ENCODE results near the gene WWOX. TPM values are rescaled to one million over a fixed set of nuclear protein-coding genes. Genes with fewer than 3 reads are reported as not detected.

The WWOX gene
- total and polyA plus RNA-seq, 2 of the 13 experiments (the other 11 are each of a cell fraction or from before 2014, with no cell fraction given), result 9.1 to 37.4 TPM

DNA sequence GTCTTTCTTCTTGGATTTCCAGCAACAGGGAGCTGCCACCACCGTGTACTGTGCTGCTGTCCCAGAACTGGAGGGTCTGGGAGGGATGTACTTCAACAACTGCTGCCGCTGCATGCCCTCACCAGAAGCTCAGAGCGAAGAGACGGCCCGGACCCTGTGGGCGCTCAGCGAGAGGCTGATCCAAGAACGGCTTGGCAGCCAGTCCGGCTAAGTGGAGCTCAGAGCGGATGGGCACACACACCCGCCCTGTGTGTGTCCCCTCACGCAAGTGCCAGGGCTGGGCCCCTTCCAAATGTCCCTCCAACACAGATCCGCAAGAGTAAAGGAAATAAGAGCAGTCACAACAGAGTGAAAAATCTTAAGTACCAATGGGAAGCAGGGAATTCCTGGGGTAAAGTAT is 1112.1 kb downstream of the WWOX start:
- intact Hi-C loops (cut with micrococcal nuclease; ENCODE audit: unreplicated experiment) (no loop called here), in situ Hi-C loops (cut with HindIII; ENCODE audit: extremely low pct_ligation_motif_present, low pct_unique_long_range_greater_than_20kb) (no loop called here)
- no peak for FAIRE-seq
- no TSS peak for BruUV-seq (replicated peaks)
- no peaks in the 10 kb centered on the region for H3K4me1 ChIP-seq (ENCODE audit: insufficient read depth, low read length)
- H3K9ac ChIP-seq (ENCODE audit: insufficient read depth, low read depth, low read length), result no peak overlapping the region
- no peak overlapping the region for H2AFZ ChIP-seq (ENCODE audit: low read length)
- no peaks in the 10 kb centered on the region for H4K20me1 ChIP-seq (ENCODE audit: insufficient read depth, low read length)
- no peak for ATAC-seq
- POLR2A ChIA-PET, result no interaction called here
- H3K79me2 ChIP-seq (ENCODE audit: insufficient read depth, low read length), result no peaks in the 10 kb centered on the region
- H3K9me3 ChIP-seq (ENCODE audit: low read length), result no peaks in the 10 kb centered on the region
- CTCF ChIA-PET (ENCODE audit: low intra/inter-chr PET ratio, low total read pairs), result no interaction called here
- no peak overlapping the region for H3K4me3 ChIP-seq (replicated peaks in 1 of 3; ENCODE audit: insufficient read depth in 1 of 3, low read depth in 2 of 3, low read length in 3 of 3)
- H3K27ac ChIP-seq (ENCODE audit: extremely low read length, insufficient read depth, low read length), result no peak overlapping the region
- no peak for DNase-seq (ENCODE audit: low spot score)
- 81% methylated on average over 13 of the region's 13 CpGs for WGBS (ENCODE audit: low lambda C conversion rate)
- H3K4me2 ChIP-seq (ENCODE audit: low read depth, low read length), result no peak overlapping the region
- no peak for TF ChIP-seq TEAD2 (CRISPR knock-in tag; IDR thresholded peaks at IDR 0.05)
- H3K36me3 ChIP-seq (replicated peaks in 1 of 2; ENCODE audit: control insufficient read depth in 1 of 2, insufficient read depth in 2 of 2, low read length in 2 of 2), result no peaks in the 10 kb centered on the region
- H3K27me3 ChIP-seq (ENCODE audit: control insufficient read depth in 1 of 2, insufficient read depth in 2 of 2, low read length in 2 of 2), result no peaks in the 10 kb centered on the region; a peak in 1 of 5 replicates

DNA sequence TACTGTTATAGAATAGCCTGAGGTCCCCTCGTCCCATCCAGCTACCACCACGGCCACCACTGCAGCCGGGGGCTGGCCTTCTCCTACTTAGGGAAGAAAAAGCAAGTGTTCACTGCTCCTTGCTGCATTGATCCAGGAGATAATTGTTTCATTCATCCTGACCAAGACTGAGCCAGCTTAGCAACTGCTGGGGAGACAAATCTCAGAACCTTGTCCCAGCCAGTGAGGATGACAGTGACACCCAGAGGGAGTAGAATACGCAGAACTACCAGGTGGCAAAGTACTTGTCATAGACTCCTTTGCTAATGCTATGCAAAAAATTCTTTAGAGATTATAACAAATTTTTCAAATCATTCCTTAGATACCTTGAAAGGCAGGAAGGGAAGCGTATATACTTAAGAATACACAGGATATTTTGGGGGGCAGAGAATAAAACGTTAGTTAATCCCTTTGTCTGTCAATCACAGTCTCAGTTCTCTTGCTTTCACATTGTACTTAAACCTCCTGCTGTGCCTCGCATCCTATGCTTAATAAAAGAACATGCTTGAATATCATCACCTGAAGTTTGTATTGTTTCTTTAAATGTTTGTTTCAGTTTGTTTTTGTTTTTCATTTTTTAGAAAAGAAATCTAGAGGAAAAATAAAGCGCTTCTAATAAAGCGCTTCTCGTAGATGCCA is 1112.8 kb downstream of the WWOX start:
- H3K4me1 ChIP-seq (ENCODE audit: insufficient read depth, low read length), result no peaks in the 10 kb centered on the region
- no peaks in the 10 kb centered on the region for H3K79me2 ChIP-seq (ENCODE audit: insufficient read depth, low read length)
- ChIA-PET POLR2A (no interaction called here), CTCF (ENCODE audit: low intra/inter-chr PET ratio, low total read pairs) (no interaction called here)
- no peaks in the 10 kb centered on the region for H3K36me3 ChIP-seq (replicated peaks in 1 of 2; ENCODE audit: control insufficient read depth in 1 of 2, insufficient read depth in 2 of 2, low read length in 2 of 2)
- no peak overlapping the region for H2AFZ ChIP-seq (ENCODE audit: low read length)
- H3K27me3 ChIP-seq (ENCODE audit: control insufficient read depth in 1 of 2, insufficient read depth in 2 of 2, low read length in 2 of 2), result no peaks in the 10 kb centered on the region; a peak in 1 of 5 replicates
- no peaks in the 10 kb centered on the region for H3K9me3 ChIP-seq (ENCODE audit: low read length)
- WGBS (ENCODE audit: low lambda C conversion rate), result 64% methylated on average over 10 of the region's 10 CpGs
- H3K4me3 ChIP-seq (replicated peaks in 1 of 3; ENCODE audit: insufficient read depth in 1 of 3, low read depth in 2 of 3, low read length in 3 of 3), result no peak overlapping the region
- no peak overlapping the region for H3K4me2 ChIP-seq (ENCODE audit: low read depth, low read length)
- DNase-seq (ENCODE audit: low spot score) (no peak), ATAC-seq (no peak), FAIRE-seq (no peak)
- TF ChIP-seq ZZZ3 (CRISPR knock-in tag; IDR thresholded peaks at IDR 0.05; ENCODE audit: borderline replicate concordance) (no peak), ZFY (CRISPR knock-in tag; IDR thresholded peaks at IDR 0.05) (no peak), EP300 (IDR thresholded peaks at IDR 0.05; ENCODE audit: low read depth in 2 of 2, low read length in 2 of 2) (no peak), EP300 (CRISPR knock-in tag; IDR thresholded peaks at IDR 0.05; ENCODE audit: borderline replicate concordance) (no peak), YEATS2 (CRISPR knock-in tag; IDR thresholded peaks at IDR 0.05; ENCODE audit: borderline replicate concordance) (no peak)
- H3K27ac ChIP-seq (ENCODE audit: extremely low read length, insufficient read depth, low read length), result no peak overlapping the region
- no peak overlapping the region for H3K9ac ChIP-seq (ENCODE audit: insufficient read depth, low read depth, low read length)
- no TSS peak for BruUV-seq (replicated peaks)
- H4K20me1 ChIP-seq (ENCODE audit: insufficient read depth, low read length), result no peaks in the 10 kb centered on the region
- in situ Hi-C loops (cut with HindIII; ENCODE audit: extremely low pct_ligation_motif_present, low pct_unique_long_range_greater_than_20kb) (no loop called here), intact Hi-C loops (cut with micrococcal nuclease; ENCODE audit: unreplicated experiment) (no loop called here)
